ENCODE results near the gene FADS6.
"Not testable (repeated sequence)": the region's sequence is repeated elsewhere in the genome, so short reads cannot be mapped to it uniquely, and the experiment has no call there.

- TF ChIP-seq CTCF (IDR thresholded peaks at IDR 0.05); POLR2AphosphoS5 (IDR thresholded peaks at IDR 0.05; ENCODE audit: low read depth, low read length): not testable (repeated sequence)
Measured at GRCh38 chr17:74906214-74906793, 12.9 kb upstream of the FADS6 start.

All from Panc1 (cell line).